Measurements from ENCODE around the gene CYP3A5.
"Not testable (repeated sequence)": the region's sequence is repeated elsewhere in the genome, so short reads cannot be mapped to it uniquely, and the experiment has no call there.

GRCh38 chr7:99691658-99692057, 11.9 kb upstream of the CYP3A5 start:
- TF ChIP-seq CTCF (IDR thresholded peaks at IDR 0.05; ENCODE audit: insufficient read depth, low read length); POLR2AphosphoS5 (IDR thresholded peaks at IDR 0.05; ENCODE audit: low read depth); SPI1 (IDR thresholded peaks at IDR 0.05; ENCODE audit: borderline replicate concordance, low read depth): not testable (repeated sequence)
